HTERT RPE-1 (cell line): ENCODE measurements around the gene CTNND2.

Experiments
- in situ Hi-C: fragments of 300-500 bp; cut with MboI; formaldehyde crosslinking; loops from 4 replicates; pipeline ENCODE4 v1.14.3; 2020; ENCODE audit warnings: low sequenced_read_pairs

The CTNND2 gene

GRCh38 chr5:10964806-10965205 lies 939.4 kb downstream of the CTNND2 start:
- in situ Hi-C loops = no loop called here

GRCh38 chr5:10958728-10959127 lies 945.5 kb downstream of the CTNND2 start:
- in situ Hi-C loops = no loop called here

GRCh38 chr5:10949856-10950630 lies 954.2 kb downstream of the CTNND2 start:
- in situ Hi-C loops = no loop called here

GRCh38 chr5:10946050-10946449 lies 958.2 kb downstream of the CTNND2 start:
- in situ Hi-C loops = no loop called here

GRCh38 chr5:10941900-10942299 lies 962.3 kb downstream of the CTNND2 start:
- in situ Hi-C loops = no loop called here

GRCh38 chr5:10936081-10936855 lies 968.0 kb downstream of the CTNND2 start:
- in situ Hi-C loops = no loop called here

GRCh38 chr5:10935536-10935935 lies 968.7 kb downstream of the CTNND2 start:
- in situ Hi-C loops = no loop called here

GRCh38 chr5:10934783-10935355 lies 969.4 kb downstream of the CTNND2 start:
- in situ Hi-C loops = no loop called here

- in situ Hi-C loops = no loop called here
Observed at GRCh38 chr5:10933121-10933520, 971.1 kb downstream of the CTNND2 start.

GRCh38 chr5:10932426-10932825 lies 971.8 kb downstream of the CTNND2 start:
- in situ Hi-C loops = no loop called here

- in situ Hi-C loops = no loop called here
Observed at GRCh38 chr5:10927608-10928007, 976.6 kb downstream of the CTNND2 start.

- in situ Hi-C loops = no loop called here
Observed at GRCh38 chr5:10923310-10923709, 980.9 kb downstream of the CTNND2 start.
